ENCODE data around the gene CCDC78. TPM values are rescaled to one million over a fixed set of nuclear protein-coding genes. Genes with fewer than 3 reads are reported as not detected.

CCDC78 gene
- total and polyA plus RNA-seq, 2 of the 13 experiments (the other 11 are each of a cell fraction or from before 2014, with no cell fraction given): 0.53 to 1.5 TPM

- Histone ChIP-seq H3K36me3 (replicated peaks in 1 of 2; ENCODE audit: control insufficient read depth in 1 of 2, insufficient read depth in 2 of 2, low read length in 2 of 2) (peaks cover 14 to 24% of the 10 kb centered on the region in 2 experiments; a peak in 4 of 5 replicates), H3K4me1 (ENCODE audit: insufficient read depth, low read length) (peaks cover 36% of the 10 kb centered on the region), H3K79me2 (ENCODE audit: insufficient read depth, low read length) (peaks cover 3% of the 10 kb centered on the region), H3K27me3 (ENCODE audit: control insufficient read depth in 1 of 2, insufficient read depth in 2 of 2, low read length in 2 of 2) (no peaks in the 10 kb centered on the region; a peak in 1 of 5 replicates), H3K27ac (ENCODE audit: extremely low read length, insufficient read depth, low read length) (peak overlapping the region; percentile 60), H3K4me3 (replicated peaks in 1 of 3; ENCODE audit: insufficient read depth in 1 of 3, low read depth in 2 of 3, low read length in 3 of 3) (peak overlapping the region; percentile 42 to 74 (median 52); a peak in 5 of 6 replicates), H4K20me1 (ENCODE audit: insufficient read depth, low read length) (0 out of 2 replicates have a peak, but pooled peaks cover under 1% of the 10 kb centered on the region), H3K4me2 (ENCODE audit: low read depth, low read length) (peak overlapping the region; percentile 87), H3K9ac (ENCODE audit: insufficient read depth, low read depth, low read length) (peak overlapping the region; percentile 58), H2AFZ (ENCODE audit: low read length) (no peak overlapping the region), H3K9me3 (ENCODE audit: low read length) (no peaks in the 10 kb centered on the region)
- ATAC-seq (peak; percentile 10), DNase-seq (ENCODE audit: low spot score) (no peak), FAIRE-seq (no peak)
- in situ Hi-C loops (cut with HindIII; ENCODE audit: extremely low pct_ligation_motif_present, low pct_unique_long_range_greater_than_20kb) (no loop called here), intact Hi-C loops (cut with micrococcal nuclease; ENCODE audit: unreplicated experiment) (no loop called here)
- ChIA-PET CTCF (ENCODE audit: low intra/inter-chr PET ratio, low total read pairs) (no interaction called here), POLR2A (interaction anchor here (0.8 to 1.9 kb wide), 6 partner anchors 8 to 44 kb away, joined by 3 to 12 read pairs (median 4); partner anchors contain the start of genes RHOT2, WDR24 and WDR90)
- WGBS (ENCODE audit: low lambda C conversion rate): 4% methylated on average over 4 of the region's 25 CpGs
- BruUV-seq (replicated peaks): no TSS peak
- TF ChIP-seq ZBTB40 (IDR thresholded peaks at IDR 0.05) (no peak), ZBTB40 (CRISPR knock-in tag; IDR thresholded peaks at IDR 0.05) (no peak), ZNF879 (CRISPR knock-in tag; IDR thresholded peaks at IDR 0.05) (no peak)
- TF ChIP-seq, protein P1, sequence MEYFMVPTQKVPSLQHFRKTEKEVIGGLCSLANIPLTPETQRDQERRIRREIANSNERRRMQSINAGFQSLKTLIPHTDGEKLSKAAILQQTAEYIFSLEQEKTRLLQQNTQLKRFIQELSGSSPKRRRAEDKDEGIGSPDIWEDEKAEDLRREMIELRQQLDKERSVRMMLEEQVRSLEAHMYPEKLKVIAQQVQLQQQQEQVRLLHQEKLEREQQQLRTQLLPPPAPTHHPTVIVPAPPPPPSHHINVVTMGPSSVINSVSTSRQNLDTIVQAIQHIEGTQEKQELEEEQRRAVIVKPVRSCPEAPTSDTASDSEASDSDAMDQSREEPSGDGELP (IDR thresholded peaks at IDR 0.05; ENCODE audit: borderline replicate concordance, low read depth): peak; percentile 53; the same call in 1 of the 2 replicates
- TF ChIP-seq, protein P2, sequence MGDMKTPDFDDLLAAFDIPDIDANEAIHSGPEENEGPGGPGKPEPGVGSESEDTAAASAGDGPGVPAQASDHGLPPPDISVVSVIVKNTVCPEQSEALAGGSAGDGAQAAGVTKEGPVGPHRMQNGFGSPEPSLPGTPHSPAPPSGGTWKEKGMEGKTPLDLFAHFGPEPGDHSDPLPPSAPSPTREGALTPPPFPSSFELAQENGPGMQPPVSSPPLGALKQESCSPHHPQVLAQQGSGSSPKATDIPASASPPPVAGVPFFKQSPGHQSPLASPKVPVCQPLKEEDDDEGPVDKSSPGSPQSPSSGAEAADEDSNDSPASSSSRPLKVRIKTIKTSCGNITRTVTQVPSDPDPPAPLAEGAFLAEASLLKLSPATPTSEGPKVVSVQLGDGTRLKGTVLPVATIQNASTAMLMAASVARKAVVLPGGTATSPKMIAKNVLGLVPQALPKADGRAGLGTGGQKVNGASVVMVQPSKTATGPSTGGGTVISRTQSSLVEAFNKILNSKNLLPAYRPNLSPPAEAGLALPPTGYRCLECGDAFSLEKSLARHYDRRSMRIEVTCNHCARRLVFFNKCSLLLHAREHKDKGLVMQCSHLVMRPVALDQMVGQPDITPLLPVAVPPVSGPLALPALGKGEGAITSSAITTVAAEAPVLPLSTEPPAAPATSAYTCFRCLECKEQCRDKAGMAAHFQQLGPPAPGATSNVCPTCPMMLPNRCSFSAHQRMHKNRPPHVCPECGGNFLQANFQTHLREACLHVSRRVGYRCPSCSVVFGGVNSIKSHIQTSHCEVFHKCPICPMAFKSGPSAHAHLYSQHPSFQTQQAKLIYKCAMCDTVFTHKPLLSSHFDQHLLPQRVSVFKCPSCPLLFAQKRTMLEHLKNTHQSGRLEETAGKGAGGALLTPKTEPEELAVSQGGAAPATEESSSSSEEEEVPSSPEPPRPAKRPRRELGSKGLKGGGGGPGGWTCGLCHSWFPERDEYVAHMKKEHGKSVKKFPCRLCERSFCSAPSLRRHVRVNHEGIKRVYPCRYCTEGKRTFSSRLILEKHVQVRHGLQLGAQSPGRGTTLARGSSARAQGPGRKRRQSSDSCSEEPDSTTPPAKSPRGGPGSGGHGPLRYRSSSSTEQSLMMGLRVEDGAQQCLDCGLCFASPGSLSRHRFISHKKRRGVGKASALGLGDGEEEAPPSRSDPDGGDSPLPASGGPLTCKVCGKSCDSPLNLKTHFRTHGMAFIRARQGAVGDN (CRISPR knock-in tag; IDR thresholded peaks at IDR 0.05): peak; percentile 46; the same call in 1 of the 2 replicates
- TF ChIP-seq, protein P3, sequence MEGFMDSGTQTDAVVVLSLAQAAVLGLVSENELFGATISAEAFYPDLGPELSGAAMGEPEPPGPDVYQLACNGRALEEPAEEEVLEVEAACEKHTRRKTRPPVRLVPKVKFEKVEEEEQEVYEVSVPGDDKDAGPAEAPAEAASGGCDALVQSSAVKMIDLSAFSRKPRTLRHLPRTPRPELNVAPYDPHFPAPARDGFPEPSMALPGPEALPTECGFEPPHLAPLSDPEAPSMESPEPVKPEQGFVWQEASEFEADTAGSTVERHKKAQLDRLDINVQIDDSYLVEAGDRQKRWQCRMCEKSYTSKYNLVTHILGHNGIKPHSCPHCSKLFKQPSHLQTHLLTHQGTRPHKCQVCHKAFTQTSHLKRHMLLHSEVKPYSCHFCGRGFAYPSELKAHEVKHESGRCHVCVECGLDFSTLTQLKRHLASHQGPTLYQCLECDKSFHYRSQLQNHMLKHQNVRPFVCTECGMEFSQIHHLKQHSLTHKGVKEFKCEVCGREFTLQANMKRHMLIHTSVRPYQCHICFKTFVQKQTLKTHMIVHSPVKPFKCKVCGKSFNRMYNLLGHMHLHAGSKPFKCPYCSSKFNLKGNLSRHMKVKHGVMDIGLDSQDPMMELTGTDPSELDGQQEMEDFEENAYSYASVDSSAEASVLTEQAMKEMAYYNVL (CRISPR knock-in tag; IDR thresholded peaks at IDR 0.05; ENCODE audit: borderline replicate concordance): peak; percentile 45; the same call in 1 of the 2 replicates
Measured at GRCh38 chr16:675884-676564, 50.2 kb downstream of the CCDC78 start.
